ENCODE results near the gene SCARF2.

DNA sequence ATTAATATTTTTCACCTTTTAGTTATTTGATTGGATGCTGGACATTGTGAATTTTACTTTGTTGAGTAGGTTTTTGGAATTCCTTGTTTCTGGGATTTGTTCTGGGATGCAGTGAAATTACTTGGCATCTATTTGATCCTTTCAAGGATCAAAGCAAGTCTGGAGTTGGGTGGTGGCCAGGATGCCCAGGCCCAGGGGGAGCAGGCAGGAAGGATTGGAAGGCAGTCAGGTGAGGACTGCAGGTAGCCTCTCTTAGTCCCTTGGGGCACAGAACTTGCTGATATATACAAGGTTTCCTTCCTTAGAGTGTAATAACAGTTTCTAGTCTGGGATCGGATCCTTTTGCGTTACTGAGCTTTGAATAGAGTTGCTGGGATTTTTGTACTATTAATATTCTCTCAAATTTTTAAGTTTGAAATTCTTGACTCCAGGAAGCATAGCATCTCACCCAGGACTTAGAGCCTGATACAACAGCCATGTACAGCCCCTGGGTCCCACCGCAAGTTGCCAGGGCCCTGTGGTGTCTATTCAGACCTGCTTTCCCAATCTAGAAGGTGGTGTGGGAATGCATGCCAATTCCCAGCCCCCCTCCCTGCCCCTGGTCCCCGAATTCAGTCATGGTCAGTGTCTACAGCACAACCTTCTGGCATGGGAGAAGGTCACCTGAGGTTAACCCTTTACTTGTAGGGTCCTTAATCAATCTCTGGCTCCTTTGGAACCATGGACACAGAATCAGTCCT, 37.6 kb downstream of the SCARF2 start:
- TF ChIP-seq, protein P1, sequence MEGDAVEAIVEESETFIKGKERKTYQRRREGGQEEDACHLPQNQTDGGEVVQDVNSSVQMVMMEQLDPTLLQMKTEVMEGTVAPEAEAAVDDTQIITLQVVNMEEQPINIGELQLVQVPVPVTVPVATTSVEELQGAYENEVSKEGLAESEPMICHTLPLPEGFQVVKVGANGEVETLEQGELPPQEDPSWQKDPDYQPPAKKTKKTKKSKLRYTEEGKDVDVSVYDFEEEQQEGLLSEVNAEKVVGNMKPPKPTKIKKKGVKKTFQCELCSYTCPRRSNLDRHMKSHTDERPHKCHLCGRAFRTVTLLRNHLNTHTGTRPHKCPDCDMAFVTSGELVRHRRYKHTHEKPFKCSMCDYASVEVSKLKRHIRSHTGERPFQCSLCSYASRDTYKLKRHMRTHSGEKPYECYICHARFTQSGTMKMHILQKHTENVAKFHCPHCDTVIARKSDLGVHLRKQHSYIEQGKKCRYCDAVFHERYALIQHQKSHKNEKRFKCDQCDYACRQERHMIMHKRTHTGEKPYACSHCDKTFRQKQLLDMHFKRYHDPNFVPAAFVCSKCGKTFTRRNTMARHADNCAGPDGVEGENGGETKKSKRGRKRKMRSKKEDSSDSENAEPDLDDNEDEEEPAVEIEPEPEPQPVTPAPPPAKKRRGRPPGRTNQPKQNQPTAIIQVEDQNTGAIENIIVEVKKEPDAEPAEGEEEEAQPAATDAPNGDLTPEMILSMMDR (IDR thresholded peaks at IDR 0.05) = no peak
- no peak for TF ChIP-seq POLR2A (IDR thresholded peaks at IDR 0.05)

Measured in testis (tissue), 2 donors.